D721Med (cell line): ENCODE results near the gene ATP8B3.

Experiments used
- DNase-seq: peaks from one replicate; pipeline ENCODE4 v3.0.0; 2011; ENCODE audit warnings: low spot score; ENCODE audit not compliant: insufficient read length
- FAIRE-seq: peaks from 2 replicates; lab custom pipeline; 2011; peaks lifted over from hg19 to GRCh38; lab: Jason Lieb, UNC
- TF ChIP-seq, protein P1 (sequence below): IDR thresholded peaks from 2 replicates; pipeline ENCODE4 v1.5.1; 2012; ENCODE audit warnings: mild to moderate bottlenecking, control low read depth; ENCODE audit not compliant: insufficient read depth; ENCODE audit errors: missing control alignments

ATP8B3 gene

DNA sequence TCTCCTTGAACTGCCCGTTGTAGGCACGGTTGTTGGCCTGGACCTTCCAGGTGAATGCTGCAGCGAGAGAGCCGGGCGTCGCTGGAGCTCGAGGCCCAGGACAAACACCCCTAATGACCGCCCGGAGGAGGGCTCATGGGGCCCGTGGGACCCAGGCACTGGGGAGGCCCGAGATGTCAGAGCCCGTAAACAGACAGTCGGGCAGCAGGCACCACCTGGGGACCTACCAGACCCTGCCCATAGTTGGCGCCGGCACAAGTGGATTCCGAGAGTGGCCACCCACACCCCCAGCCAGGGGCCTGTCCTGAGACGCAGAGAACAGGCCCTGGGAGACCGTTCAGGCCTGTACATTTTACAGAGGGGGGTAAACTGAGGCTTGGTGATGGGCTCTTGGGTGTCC lies 2.4 kb downstream of the ATP8B3 start:
- DNase-seq (no peak), FAIRE-seq (no peak)
- TF ChIP-seq, protein P1, sequence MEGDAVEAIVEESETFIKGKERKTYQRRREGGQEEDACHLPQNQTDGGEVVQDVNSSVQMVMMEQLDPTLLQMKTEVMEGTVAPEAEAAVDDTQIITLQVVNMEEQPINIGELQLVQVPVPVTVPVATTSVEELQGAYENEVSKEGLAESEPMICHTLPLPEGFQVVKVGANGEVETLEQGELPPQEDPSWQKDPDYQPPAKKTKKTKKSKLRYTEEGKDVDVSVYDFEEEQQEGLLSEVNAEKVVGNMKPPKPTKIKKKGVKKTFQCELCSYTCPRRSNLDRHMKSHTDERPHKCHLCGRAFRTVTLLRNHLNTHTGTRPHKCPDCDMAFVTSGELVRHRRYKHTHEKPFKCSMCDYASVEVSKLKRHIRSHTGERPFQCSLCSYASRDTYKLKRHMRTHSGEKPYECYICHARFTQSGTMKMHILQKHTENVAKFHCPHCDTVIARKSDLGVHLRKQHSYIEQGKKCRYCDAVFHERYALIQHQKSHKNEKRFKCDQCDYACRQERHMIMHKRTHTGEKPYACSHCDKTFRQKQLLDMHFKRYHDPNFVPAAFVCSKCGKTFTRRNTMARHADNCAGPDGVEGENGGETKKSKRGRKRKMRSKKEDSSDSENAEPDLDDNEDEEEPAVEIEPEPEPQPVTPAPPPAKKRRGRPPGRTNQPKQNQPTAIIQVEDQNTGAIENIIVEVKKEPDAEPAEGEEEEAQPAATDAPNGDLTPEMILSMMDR: no peak

GRCh38 chr19:1808395-1808731 lies 3.7 kb downstream of the ATP8B3 start:
- no peak for DNase-seq
- TF ChIP-seq, protein P1: no peak
- no peak for FAIRE-seq

GRCh38 chr19:1807695-1808394 lies 4.2 kb downstream of the ATP8B3 start:
- no peak for DNase-seq
- TF ChIP-seq, protein P1: no peak
- no peak for FAIRE-seq

DNA sequence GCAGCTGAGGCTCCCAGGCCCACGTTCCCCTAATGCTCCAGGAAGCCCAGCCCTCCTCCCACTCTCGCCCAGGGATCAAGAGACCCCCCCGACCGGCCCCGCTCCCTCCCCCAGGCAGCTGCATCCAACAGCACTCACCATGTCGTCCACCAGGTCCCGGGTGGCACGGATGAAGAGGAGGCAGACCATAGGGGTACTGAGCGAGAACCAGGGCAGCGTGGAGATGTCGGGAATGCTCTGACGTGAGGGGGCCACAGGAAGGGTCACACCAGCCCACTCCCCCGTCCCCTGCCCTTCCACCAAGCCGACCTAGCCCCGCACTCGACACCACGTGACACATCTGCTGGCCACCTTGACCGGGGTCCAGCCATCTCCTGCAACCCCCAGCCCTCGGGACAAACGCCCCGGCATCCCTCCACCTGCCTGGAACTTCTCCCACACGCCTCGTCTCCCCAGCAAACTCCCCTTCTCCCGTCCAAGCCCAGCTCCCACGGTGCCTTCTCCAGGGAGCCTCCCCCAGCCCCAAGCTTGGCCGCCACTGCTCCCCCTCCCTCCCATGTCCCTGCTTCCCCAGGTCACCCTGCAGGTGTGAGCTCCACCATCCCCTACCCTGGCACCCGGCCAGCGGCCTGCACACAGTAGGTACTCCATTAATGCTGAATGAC lies 4.9 kb downstream of the ATP8B3 start:
- DNase-seq (no peak), FAIRE-seq (no peak)
- TF ChIP-seq, protein P1: no peak

- FAIRE-seq (no peak), DNase-seq (no peak)
- TF ChIP-seq, protein P1: no peak
Measured at GRCh38 chr19:1806184-1807029, 5.7 kb downstream of the ATP8B3 start.

DNA sequence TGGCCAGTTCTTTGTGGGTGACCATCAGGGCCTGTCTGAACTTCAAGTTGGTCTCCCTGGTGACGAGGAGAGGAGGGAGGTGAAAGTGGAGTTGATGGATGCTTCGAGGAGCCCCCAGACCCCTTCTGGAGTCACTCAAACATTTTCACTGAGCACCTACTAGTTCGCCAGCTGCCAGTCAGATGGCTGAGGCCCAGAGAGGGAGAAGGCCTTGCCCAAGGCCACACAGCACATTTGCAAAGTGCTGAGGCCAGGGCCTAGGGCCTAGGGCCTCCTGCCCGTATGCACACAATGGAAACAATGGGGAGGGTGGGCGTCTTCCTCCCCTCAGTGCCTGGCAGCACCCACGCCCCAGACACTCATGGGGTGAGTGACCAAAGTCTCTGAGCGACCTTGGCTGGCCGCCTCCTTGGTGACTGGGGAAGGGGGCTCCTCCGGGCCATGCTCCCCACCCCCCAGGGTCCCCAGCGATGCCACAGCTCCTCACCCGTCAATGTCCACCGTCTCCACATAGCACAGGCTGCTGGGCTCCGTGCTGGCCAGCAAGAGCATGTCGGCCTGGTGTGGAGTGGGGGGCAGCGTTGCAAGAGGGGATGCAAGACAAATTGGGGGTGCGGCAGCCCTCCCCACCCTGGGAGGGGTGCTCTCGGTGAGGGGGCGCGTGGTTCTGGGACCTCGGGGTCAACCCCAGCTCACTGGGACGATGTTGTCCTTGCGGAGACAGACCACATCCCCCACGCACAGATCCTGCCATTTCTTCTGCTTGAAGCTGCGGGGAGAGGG lies 6.5 kb downstream of the ATP8B3 start:
- FAIRE-seq (no peak), DNase-seq (no peak)
- TF ChIP-seq, protein P1: no peak
